K562 (cell line): ENCODE measurements around the gene HMCN1. TPM values are rescaled to one million over a fixed set of nuclear protein-coding genes. Genes with fewer than 3 reads are reported as not detected.

Source experiments
- CAMTA2 ChIP-seq: fragments of 250-450 bp; sonication (Bioruptor Pico); conservative IDR thresholded peaks from 2 replicates; pipeline ENCODE4 v1.5.1; 2022
- CBX3 ChIP-seq, 2 experiments: IDR thresholded peaks; 1 replicate in 1 of 2; 2 replicates in 1 of 2; pipeline ENCODE4 v1.6.1; 2012; ENCODE audit warnings: inconsistent platforms in 2 of 2, low read length in 2 of 2, borderline replicate concordance in 1 of 2, control low read depth in 1 of 2
- ELF1 ChIP-seq: fragments of 200-800 bp; sonication (Bioruptor generic); IDR thresholded peaks from 2 replicates; pipeline ENCODE4 v1.6.1; 2016; ENCODE audit warnings: missing genetic modification characterization, missing compliant biosample characterization
- EP300 ChIP-seq: IDR thresholded peaks from 2 replicates; pipeline ENCODE4 v1.6.1; 2012; ENCODE audit warnings: low read length, improper control_type of control experiment
- ETV6 ChIP-seq, 3 experiments: fragments of 150-350 bp in 1 of 3; sonication (generic) in 1 of 3; formaldehyde crosslinking in 1 of 3; IDR thresholded peaks; 2 replicates each; pipeline versions ENCODE4 v1.6.1 to v1.8.0; 2014 to 2022; ENCODE audit warnings: borderline replicate concordance in 2 of 3, low read depth in 2 of 3, antibody characterized with exemption in 1 of 3, low read length in 1 of 3, mild to moderate bottlenecking in 1 of 3, missing genetic modification reagents in 1 of 3
- FIP1L1 ChIP-seq: fragments of 200-400 bp; formaldehyde crosslinking; IDR thresholded peaks from 2 replicates; pipeline ENCODE4 v1.6.1; 2018; ENCODE audit warnings: mild to moderate bottlenecking, low read depth, low read length; ENCODE audit not compliant: poor library complexity, severe bottlenecking
- FOXK2 ChIP-seq, 2 experiments: fragments of 450-650 bp; IDR thresholded peaks in 1 of 2; conservative IDR thresholded peaks in 1 of 2; 2 replicates each; pipeline ENCODE4 v1.6.1; 2016; ENCODE audit warnings: low read depth in 2 of 2, mild to moderate bottlenecking in 1 of 2
- LEF1 ChIP-seq: fragments of 450-650 bp; IDR thresholded peaks from 2 replicates; pipeline ENCODE4 v1.6.1; 2016; ENCODE audit warnings: mild to moderate bottlenecking
- MYBL2 ChIP-seq, 2 experiments: fragments of 450-650 bp in 1 of 2; sonication (generic) in 1 of 2; formaldehyde crosslinking in 1 of 2; IDR thresholded peaks; 2 replicates each; pipeline versions ENCODE4 v1.6.1 to v1.8.1; 2017 to 2022; ENCODE audit warnings: borderline replicate concordance in 1 of 2, inconsistent platforms in 1 of 2, low read depth in 1 of 2, mild to moderate bottlenecking in 1 of 2, missing genetic modification reagents in 1 of 2, moderate library complexity in 1 of 2
- NFE2L1 ChIP-seq: fragments of 450-650 bp; IDR thresholded peaks from 2 replicates; pipeline ENCODE4 v1.6.1; 2016; ENCODE audit warnings: missing genetic modification characterization, low read depth, mild to moderate bottlenecking, missing compliant biosample characterization, moderate library complexity, borderline replicate concordance
- NR2C1 ChIP-seq, 2 experiments: fragments of 450-650 bp; IDR thresholded peaks; 2 replicates each; pipeline ENCODE4 v1.6.1; 2017; ENCODE audit warnings: mild to moderate bottlenecking in 2 of 2, antibody characterized with exemption in 1 of 2, inconsistent platforms in 1 of 2, missing compliant biosample characterization in 1 of 2, missing genetic modification characterization in 1 of 2
- SIN3B ChIP-seq: fragments of 450-650 bp; IDR thresholded peaks from 2 replicates; pipeline ENCODE4 v1.6.1; 2017; ENCODE audit warnings: low read depth, mild to moderate bottlenecking, moderate library complexity
- SLC30A9 ChIP-seq: fragments of 250-450 bp; sonication (Bioruptor Pico); IDR thresholded peaks from 2 replicates; pipeline ENCODE4 v1.8.0; 2022; ENCODE audit warnings: mild to moderate bottlenecking, moderate library complexity
- SMARCC2 ChIP-seq: fragments of 450-650 bp; IDR thresholded peaks from 2 replicates; pipeline ENCODE4 v1.6.1; 2017; ENCODE audit warnings: antibody characterized with exemption, moderate library complexity, mild to moderate bottlenecking, low read depth
- TARDBP ChIP-seq: fragments of 450-650 bp; IDR thresholded peaks from 2 replicates; pipeline ENCODE4 v1.6.1; 2016
- TBL1XR1 ChIP-seq, 2 experiments: IDR thresholded peaks; 2 replicates each; pipeline ENCODE4 v1.6.1; 2012; ENCODE audit warnings: improper control_type of control experiment in 2 of 2, low read length in 2 of 2, mild to moderate bottlenecking in 1 of 2
- TRIM28 ChIP-seq: fragments of 450-650 bp; IDR thresholded peaks from 2 replicates; pipeline ENCODE4 v1.6.1; 2017
- ZBED1 ChIP-seq: IDR thresholded peaks from 2 replicates; pipeline ENCODE4 v1.6.1; 2014
- ZKSCAN8 ChIP-seq: fragments of 200-800 bp; sonication (Bioruptor generic); IDR thresholded peaks from 2 replicates; pipeline ENCODE4 v1.6.1; 2016; ENCODE audit warnings: missing genetic modification characterization, missing compliant biosample characterization
- polyA plus RNA-seq, 8 experiments: library from polyadenylated mRNA; depleted of rRNA in 4 of 8; stranded (reverse) in 5 of 8; unstranded in 3 of 8; fragments of >200 nt; fragmentation: Nextera tagmentation in 2 of 8; fragmentation: Illumina TruSeq in 1 of 8; extraction: Ambion mirVana in 2 of 8; extraction: Trizol in 1 of 8; gene quantifications; 2 replicates each; pipeline versions ENCODE4 v1.2.1 to v1.2.3, GENCODE V29; 2011 to 2014; ENCODE audit warnings: inconsistent platforms in 1 of 8, missing spikeins in 1 of 8
- total RNA-seq, 7 experiments: library from RNA; depleted of rRNA in 6 of 7; stranded (reverse); fragments of >200 nt in 6 of 7; fragmentation: Illumina TruSeq in 2 of 7; extraction: Trizol in 2 of 7; gene quantifications; 2 replicates each; pipeline versions ENCODE4 v1.2.1 to v1.2.3, GENCODE V29; 2011 to 2021; ENCODE audit warnings: low replicate concordance in 1 of 7
- TF ChIP-seq, protein P1 (sequence below): sonication (generic); formaldehyde crosslinking; IDR thresholded peaks from 2 replicates; pipeline ENCODE4 v1.8.0; 2022; ENCODE audit warnings: mild to moderate bottlenecking, missing genetic modification reagents
- TF ChIP-seq, protein P2 (sequence below), 2 experiments: fragments of 200-800 bp in 1 of 2; sonication (Bioruptor generic) in 1 of 2; sonication (generic) in 1 of 2; formaldehyde crosslinking in 1 of 2; IDR thresholded peaks in 1 of 2; conservative IDR thresholded peaks in 1 of 2; 2 replicates each; pipeline versions ENCODE4 v1.5.0 to v1.6.1; 2016 to 2020; ENCODE audit warnings: missing compliant biosample characterization in 1 of 2, missing genetic modification characterization in 1 of 2, missing genetic modification reagents in 1 of 2
- TF ChIP-seq, protein P3 (sequence below): IDR thresholded peaks from 3 replicates; pipeline ENCODE4 v1.6.1; 2011; ENCODE audit warnings: borderline replicate concordance, mild to moderate bottlenecking; ENCODE audit not compliant: insufficient read length, insufficient read depth

The HMCN1 gene
- total and polyA plus RNA-seq, 9 of the 15 experiments (the other 6 are each of a cell fraction or from before 2014, with no cell fraction given): 0.07 to 0.36 (median 0.21) TPM

DNA sequence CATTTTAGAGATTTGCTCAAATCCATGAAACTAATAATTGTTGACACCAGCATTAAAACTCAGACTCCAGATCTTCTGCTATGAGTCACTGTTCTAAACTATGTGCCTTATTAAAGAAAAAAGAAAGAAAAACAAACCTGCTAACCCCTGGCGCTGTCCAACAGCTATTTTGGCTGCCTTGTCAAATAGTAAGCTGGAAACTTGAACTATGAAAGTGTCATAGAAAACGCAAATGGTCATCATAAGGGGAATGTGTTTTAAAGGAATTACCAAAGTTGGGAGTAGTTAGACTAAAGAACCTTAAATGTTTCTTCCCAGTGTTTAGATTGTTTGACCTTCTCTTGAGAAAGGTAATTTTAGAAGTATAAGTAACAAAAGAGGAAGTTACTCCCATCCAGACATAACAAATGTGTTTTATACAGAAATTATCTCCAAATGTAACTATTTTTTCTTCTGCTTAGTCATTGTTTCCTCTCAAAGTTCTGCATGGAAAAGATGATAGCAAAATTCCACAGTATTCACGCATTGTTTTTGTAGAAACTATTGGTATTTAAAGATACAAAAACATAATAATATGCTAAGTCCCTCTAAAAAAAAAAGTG, 368.5 kb downstream of the HMCN1 start (continued):
- TF ChIP-seq, protein P1, sequence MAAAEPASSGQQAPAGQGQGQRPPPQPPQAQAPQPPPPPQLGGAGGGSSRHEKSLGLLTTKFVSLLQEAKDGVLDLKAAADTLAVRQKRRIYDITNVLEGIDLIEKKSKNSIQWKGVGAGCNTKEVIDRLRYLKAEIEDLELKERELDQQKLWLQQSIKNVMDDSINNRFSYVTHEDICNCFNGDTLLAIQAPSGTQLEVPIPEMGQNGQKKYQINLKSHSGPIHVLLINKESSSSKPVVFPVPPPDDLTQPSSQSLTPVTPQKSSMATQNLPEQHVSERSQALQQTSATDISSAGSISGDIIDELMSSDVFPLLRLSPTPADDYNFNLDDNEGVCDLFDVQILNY (CRISPR knock-in tag): no peak
- no peak for TF ChIP-seq CAMTA2 (CRISPR knock-in tag)
- no peak for TF ChIP-seq MYBL2 (IDR thresholded peaks at IDR 0.05; ENCODE audit: low read depth)
- TF ChIP-seq MYBL2 (CRISPR knock-in tag; IDR thresholded peaks at IDR 0.05; ENCODE audit: borderline replicate concordance): no peak
- no peak for TF ChIP-seq ELF1 (tag)
- TF ChIP-seq, protein P2, sequence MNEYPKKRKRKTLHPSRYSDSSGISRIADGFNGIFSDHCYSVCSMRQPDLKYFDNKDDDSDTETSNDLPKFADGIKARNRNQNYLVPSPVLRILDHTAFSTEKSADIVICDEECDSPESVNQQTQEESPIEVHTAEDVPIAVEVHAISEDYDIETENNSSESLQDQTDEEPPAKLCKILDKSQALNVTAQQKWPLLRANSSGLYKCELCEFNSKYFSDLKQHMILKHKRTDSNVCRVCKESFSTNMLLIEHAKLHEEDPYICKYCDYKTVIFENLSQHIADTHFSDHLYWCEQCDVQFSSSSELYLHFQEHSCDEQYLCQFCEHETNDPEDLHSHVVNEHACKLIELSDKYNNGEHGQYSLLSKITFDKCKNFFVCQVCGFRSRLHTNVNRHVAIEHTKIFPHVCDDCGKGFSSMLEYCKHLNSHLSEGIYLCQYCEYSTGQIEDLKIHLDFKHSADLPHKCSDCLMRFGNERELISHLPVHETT (CRISPR knock-in tag; conservative IDR thresholded peaks at IDR 0.05 in 1 of 2, IDR thresholded peaks at IDR 0.05 in 1 of 2): no peak
- no peak for TF ChIP-seq NR2C1 (IDR thresholded peaks at IDR 0.05)
- TF ChIP-seq NR2C1 (tag; IDR thresholded peaks at IDR 0.05): no peak
- TF ChIP-seq TBL1XR1 (IDR thresholded peaks at IDR 0.05; ENCODE audit: low read length in 2 of 2): peak in 1 of 2 experiments; percentile 89; a peak in 2 of 4 replicates
- TF ChIP-seq, protein P3, sequence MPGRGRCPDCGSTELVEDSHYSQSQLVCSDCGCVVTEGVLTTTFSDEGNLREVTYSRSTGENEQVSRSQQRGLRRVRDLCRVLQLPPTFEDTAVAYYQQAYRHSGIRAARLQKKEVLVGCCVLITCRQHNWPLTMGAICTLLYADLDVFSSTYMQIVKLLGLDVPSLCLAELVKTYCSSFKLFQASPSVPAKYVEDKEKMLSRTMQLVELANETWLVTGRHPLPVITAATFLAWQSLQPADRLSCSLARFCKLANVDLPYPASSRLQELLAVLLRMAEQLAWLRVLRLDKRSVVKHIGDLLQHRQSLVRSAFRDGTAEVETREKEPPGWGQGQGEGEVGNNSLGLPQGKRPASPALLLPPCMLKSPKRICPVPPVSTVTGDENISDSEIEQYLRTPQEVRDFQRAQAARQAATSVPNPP: no peak
- TF ChIP-seq NFE2L1 (tag): no peak
- peak; percentile 26; the same call in 1 of the 2 replicates for TF ChIP-seq EP300
- TF ChIP-seq ZBED1: no peak
- no peak for TF ChIP-seq ETV6 (IDR thresholded peaks at IDR 0.05; ENCODE audit: borderline replicate concordance in 1 of 2, low read depth in 2 of 2, low read length in 1 of 2)
- no peak for TF ChIP-seq ETV6 (CRISPR knock-in tag; IDR thresholded peaks at IDR 0.05; ENCODE audit: borderline replicate concordance)
- peak; percentile 21; the same call in 1 of the 2 replicates for TF ChIP-seq LEF1
- 0 out of 3 replicates have a peak, but pooled peaks of 1 of the 2 experiments have one; percentile 18 for TF ChIP-seq CBX3 (IDR thresholded peaks at IDR 0.05; ENCODE audit: borderline replicate concordance in 1 of 2, low read length in 2 of 2)
- no peak for TF ChIP-seq TARDBP
- no peak for TF ChIP-seq SIN3B
- no peak for TF ChIP-seq TRIM28
- TF ChIP-seq FIP1L1: no peak
- no peak for TF ChIP-seq SLC30A9 (CRISPR knock-in tag)
- no peak for TF ChIP-seq FOXK2 (conservative IDR thresholded peaks at IDR 0.05 in 1 of 2, IDR thresholded peaks at IDR 0.05 in 1 of 2; ENCODE audit: low read depth in 2 of 2)
- TF ChIP-seq ZKSCAN8 (CRISPR knock-in tag): no peak
- 0 out of 2 replicates have a peak, but pooled peaks have one; percentile 46 for TF ChIP-seq SMARCC2
